HG03280 (cell line): Measurements from ENCODE around the gene PREP.
"Not testable (repeated sequence)": the region's sequence is repeated elsewhere in the genome, so short reads cannot be mapped to it uniquely, and the experiment has no call there.

ENCODE experiments used
- ATAC-seq: cut with Tn5 transposase; IDR thresholded peaks from one replicate; pipeline ENCODE4 v1.9.1; 2021; ENCODE audit warnings: mild to moderate bottlenecking, moderate library complexity; ENCODE audit not compliant: unreplicated experiment

The PREP gene

DNA sequence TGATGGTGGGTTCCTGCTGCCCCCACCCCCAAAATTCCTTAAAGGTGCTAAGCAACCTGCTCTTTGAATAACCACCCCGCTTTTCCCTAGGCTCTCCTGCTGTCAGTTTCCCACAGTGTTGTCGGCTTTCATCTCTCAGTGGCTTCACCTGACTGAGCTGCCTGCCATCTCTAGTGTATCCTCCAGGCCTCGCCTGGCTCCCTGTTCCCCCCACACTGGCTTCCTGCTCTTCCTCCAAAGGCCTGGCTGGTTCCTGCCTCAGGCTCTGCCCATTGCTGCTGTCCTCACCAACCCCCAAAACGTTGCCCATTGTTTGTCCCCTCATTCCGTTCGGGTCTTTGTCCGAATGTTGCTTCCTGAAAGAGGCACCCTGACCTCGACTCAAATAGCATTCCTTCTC lies 129.3 kb downstream of the PREP start:
- no peak for ATAC-seq

DNA sequence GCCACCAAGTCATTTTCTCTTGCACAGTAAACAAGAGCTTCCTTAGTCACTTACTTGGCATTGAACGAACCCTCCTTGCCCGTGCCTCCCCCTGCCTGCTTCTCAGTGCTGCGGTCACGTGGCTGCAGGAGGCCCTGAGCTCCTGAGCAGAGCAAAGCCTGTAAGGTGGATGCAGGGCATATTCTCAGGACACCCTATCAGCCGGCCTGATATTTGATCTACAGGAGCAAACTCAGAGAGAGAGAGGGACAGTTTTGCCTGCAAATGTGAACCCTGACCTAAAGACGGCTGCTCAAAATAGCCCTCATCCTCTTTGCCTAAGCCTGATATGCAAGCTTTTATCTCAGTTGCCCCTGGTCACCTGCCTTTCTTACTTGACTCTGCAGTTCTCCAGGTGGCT lies 130.1 kb downstream of the PREP start:
- ATAC-seq: no peak

DNA sequence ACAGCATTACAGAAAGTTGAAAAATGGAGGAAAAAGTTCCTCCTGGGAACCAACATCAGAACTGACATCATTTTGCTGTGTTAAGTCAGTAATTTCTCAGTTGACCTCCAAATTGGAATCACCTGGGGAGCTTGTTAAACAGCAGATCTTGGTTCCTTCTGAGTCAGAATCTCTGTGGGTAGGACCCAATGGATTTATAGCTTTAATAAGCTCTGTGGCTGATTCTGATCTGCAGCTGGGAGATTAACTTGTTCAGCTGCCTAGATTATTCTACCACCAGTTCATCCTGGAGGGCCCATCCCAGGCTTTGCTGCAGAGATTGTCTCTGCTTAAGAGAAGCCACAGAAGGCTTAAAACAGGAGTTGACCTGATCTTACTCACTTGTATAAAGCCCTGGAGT lies 132.4 kb downstream of the PREP start:
- ATAC-seq: no peak

DNA sequence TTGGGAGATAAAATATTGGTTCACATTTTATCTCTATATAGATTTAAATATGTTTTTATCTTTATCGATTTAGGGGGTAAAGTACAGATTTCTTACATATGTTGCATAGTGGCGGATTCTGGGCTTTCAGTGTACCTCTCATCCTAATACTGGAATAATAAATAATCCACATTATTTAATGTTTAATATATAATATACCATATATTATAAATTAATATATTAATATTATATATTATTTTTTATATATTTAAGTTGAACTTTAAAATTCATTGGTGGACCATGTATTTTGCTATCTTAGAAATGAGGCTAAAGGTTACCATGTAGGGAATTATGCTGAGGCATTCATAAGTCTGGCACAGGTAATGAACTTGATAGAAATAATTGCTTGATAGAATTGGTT lies 133.5 kb downstream of the PREP start:
- no peak for ATAC-seq

DNA sequence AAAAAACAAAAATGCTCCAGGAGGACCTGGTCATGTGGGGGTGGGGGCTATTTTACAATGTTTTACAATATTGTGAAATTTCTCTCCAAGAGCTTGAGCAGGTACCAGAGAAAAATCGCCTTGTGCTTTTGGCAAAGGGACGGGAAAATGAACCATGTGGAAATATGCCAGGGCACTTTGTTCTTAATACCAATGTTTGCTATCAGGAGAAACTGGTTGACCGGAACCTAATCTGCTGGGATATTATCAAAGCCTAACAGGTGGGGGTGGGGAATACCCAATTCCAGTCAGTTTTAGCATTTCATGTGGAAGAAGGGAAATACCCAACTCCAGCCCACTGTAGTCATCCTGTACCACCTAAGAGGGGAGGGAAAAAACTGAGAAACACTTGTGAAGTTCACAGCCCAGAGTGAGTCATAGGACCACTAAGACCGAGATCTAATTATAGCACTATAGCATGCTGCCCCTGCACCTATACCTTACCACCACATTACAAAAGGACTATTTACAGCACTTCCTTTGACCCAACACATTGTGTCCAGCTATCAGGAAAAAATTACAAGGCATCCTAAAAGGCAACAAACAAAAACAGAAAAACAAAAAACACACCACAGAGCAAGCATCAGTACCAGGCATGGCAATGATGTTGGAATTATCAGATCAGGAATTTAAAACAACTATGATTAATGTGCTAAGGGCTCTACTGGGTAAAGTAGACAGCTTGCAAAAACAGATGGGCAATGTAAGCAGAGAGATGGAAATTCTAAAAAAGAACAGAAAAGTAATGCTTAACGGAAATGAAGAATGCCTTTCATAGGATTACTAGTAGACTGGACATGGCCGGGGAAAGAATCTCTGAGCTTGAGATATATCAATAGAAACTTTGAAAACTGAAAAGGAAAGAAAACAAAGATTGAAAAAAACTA lies 138.9 kb downstream of the PREP start:
- no peak for ATAC-seq

DNA sequence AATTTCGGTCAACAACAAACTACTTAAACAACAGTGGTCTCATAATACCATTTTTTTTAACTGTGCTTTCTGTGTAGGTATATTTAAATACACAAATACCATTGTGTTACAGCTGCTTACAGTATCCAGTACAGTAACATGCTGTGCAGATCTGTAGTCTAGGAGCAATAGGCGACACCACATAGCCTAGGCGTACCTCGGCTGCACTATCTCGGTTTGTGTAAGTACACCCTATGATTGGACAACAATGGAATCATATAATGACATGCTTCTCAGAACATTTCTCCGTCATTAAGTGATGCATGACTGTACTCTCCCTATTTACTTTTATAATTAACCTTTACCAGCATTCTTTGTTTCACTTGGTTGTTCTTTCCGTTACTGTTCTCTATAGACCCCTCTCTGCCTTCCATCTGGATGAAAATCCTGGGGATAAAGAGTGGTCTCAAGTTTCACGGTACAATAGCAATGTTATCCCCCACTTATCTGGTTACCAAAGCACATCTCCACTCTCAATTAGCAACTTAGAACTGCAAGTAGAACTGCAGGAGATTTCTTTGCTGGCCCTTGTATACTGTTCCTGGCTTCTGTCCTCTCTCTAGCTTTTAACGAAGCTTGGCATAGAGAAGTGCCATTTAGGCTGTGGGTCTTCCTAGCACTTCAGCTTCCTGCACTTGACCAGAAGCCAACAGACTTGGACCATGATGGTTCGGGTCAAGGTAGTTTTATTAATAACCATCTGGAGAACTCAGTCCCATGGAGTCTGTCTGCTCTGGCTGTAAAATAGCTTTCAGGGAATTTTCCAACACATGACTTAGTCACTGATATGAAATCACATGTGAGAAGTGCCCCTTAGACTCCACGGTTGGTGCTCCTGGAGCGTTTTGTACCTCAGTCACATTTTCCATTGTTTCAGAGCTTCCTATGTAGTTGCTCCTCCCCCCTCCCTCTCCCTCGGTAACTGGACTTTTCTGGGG lies 142.7 kb downstream of the PREP start:
- ATAC-seq: no peak

DNA sequence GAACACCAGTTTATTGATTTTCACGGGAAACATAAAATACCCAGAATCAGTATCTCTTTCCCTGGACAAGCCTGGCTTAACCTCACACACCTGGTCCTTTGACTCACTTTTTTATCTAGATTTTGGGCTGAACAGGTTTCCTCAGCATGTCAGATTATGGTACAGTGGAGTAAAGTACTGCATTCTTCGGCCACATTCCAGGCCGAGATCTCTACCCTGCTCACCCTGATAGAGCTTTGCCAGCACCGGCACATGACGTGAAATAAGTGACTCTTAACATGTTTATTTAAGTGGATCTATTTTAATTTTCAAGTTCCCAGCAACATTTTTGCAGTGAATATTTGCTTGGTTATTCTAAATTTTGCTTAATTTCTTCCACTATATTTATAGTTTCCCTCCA lies 144.1 kb downstream of the PREP start:
- ATAC-seq: no peak

DNA sequence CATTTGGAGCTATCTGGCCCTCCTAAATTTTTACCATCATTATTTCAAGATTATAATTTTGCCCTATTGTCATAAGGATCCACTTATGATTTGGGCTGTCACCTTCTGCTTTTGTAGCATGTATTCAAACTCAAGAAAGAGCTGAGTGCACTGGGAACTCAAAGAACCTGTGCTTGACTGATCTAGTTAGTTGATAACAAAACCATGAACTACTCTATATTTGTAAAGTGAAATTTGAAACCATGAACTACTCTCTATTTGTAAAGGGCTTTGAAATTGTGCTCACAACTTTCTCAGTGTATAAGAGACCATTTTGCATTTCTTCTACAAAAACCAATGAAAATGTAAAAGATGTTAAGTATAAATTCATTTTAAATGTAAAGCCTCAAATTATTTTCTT lies 145.5 kb downstream of the PREP start:
- ATAC-seq: no peak

DNA sequence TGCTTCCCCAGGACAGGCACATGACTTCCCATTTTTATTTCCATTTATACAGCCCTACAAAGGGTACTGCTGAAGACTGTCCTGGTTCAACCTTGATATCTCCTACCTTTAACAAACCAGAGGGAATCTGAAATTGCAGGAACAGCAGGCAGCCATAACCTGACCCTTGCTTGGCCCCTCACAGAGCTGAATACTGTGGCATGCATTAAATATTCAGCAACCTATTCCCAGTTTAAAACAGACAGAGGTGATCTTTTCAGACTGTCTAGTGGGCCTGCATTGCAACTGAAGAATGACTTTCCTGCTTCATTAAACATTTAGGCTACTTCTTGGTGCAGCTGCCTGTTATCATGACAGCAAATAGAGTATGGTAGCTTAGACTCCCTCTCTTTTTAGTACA lies 146.3 kb downstream of the PREP start:
- no peak for ATAC-seq

DNA sequence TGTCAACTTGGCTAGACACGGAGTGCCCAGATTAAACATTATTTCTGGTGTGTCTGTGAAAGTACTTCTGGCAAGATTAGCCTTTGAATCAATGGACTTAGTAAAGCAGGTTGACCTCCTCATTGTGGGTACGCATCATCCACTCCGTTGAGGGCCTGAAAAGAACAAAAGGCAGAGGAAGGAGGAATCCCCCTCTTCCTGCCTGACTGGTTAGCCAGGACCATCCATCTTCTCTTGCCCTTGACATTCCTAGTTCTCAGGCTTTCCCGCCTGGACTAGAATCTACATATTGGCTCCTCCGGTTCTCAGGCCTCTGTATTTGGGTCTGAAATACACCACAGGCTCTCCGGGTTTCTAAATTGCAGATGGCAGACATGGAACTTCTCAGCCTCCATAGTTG lies 149.1 kb downstream of the PREP start:
- no peak for ATAC-seq

DNA sequence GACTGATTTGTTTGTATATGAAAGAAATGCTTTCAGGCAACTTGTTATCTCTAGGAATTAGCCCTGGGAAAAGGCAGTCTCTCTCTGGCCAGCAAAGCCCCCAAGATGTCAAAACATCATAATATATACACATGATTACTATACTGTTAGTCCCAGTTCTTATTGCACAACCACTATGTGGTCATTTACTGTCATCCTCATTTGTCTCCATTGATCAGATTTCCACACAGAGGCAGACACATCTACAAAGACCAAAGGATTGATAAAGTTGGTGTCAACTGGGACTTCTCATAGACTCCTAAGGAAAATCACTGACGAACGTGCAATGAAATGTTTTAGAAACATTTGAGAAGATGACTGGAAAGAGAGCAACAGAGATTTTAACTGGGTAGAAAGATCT lies 151.2 kb downstream of the PREP start:
- no peak for ATAC-seq

DNA sequence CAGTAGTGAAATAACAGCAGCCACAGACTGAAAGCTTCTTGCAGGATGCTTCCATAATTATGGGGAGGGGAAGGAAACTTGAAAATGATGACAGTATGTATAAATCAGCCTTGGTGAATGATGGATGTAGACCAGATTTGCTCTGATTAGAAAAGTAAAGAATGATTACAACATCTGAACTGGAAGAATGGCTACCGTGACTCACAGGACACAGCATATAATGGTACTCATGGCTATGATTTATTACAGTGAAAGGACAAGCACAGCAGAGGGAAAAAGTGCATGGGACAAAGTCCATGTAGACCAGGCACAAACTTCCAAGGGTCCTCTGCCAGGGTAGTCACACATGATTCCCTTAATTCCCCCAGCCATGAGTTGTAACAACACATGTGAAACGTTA lies 152.3 kb downstream of the PREP start:
- no peak for ATAC-seq

DNA sequence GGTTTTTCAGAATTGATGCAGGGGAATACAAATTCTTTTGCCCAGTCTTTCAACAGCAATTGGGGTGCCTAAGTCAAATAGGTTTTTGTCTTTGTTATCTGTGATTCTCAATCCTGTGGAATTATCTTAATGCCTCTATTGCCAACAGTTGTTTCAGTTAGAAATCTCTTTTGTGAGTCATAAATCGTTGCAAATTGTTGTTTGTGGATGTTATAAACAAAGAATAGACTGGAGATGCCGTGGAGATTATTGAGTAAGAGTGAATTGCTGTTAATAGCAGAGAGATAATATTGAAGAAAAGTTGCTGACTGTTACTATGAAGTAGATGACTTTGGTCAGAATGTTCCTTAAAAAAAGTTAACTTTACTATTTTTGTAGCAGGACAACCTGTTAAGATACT lies 159.4 kb downstream of the PREP start:
- no peak for ATAC-seq

DNA sequence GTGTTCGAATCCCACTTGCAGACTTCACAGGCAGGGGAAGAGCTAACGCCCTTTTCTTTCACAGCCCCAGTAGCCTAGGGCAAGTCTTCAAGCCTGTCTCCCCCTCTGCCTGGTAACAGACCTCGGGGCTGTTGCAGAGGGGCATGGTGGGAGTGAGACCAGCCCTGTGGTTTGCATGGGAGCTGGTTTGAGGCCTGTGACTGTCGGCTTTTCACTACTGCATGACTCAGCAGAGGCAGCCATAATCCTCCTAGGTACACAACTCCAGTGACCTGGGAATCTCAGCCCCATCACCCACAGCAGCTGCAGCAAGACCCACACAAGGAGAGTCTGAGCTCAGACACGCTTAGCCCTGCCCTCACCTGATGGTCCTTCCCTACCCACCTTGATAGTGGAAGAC lies 167.7 kb downstream of the PREP start:
- ATAC-seq: no peak

DNA sequence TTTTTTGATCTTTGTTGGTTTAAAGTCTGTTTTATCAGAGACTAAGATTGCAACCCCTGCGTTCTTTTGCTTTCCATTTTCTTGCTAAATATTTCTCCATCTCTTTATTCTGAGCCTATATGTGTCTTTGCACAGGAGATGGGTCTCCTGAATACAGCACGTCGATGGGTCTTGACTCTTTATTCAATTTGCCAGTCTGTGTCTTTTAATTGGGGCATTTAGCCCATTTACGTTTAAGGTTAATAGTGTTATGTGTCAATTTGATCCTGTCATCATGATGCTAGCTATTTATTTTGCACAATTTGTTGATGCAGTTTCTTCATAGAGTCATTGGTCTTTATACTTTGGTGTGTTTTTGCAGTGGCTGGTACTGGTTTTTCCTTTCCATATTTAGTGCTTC lies 171.1 kb downstream of the PREP start:
- not testable (repeated sequence) for ATAC-seq
